Muscle of back (tissue), 11 donors: Measurements from ENCODE around the gene JAZF1. TPM values are rescaled to one million over a fixed set of nuclear protein-coding genes. Genes with fewer than 3 reads are reported as not detected.
"Not testable (repeated sequence)": the region's sequence is repeated elsewhere in the genome, so short reads cannot be mapped to it uniquely, and the experiment has no call there.

Experiments
- DNase-seq, 3 donors: peaks; one replicate each; pipeline versions ENCODE4 v3.0.0 to v3.0.0-alpha.2; 2013
- polyA plus RNA-seq, 10 donors: library from polyadenylated mRNA; unstranded; fragments of 120-200 nt; gene quantifications; one replicate each; pipeline ENCODE4 v1.2.1, GENCODE V29; 2013; ENCODE audit not compliant: insufficient read length in 10 of 10

Gene JAZF1
- polyA plus RNA-seq, 10 donors: 27.2 to 42.6 (median 29.7) TPM

GRCh38 chr7:27943241-27943640 lies 237.4 kb downstream of the JAZF1 start:
- DNase-seq: peak in 1 of 3 donors; percentile 64

- no peak for DNase-seq
These were observed 237.9 kb downstream of the JAZF1 start for GRCh38 chr7:27942711-27943110.

GRCh38 chr7:27941522-27941921 lies 239.1 kb downstream of the JAZF1 start:
- no peak for DNase-seq

GRCh38 chr7:27940341-27940740 lies 240.3 kb downstream of the JAZF1 start:
- DNase-seq: no peak

- DNase-seq: no peak
These were observed 240.7 kb downstream of the JAZF1 start for GRCh38 chr7:27939893-27940292.

- DNase-seq: no peak
These were observed 243.9 kb downstream of the JAZF1 start for GRCh38 chr7:27936768-27937102.

- DNase-seq: peak in 1 of 3 donors; percentile 48
These were observed 244.4 kb downstream of the JAZF1 start for GRCh38 chr7:27936047-27936767.

GRCh38 chr7:27933671-27934565 lies 246.7 kb downstream of the JAZF1 start:
- DNase-seq: peak in 1 of 3 donors; percentile 30

GRCh38 chr7:27930910-27931476 lies 249.6 kb downstream of the JAZF1 start:
- DNase-seq: no peak

GRCh38 chr7:27929127-27929526 lies 251.5 kb downstream of the JAZF1 start:
- no peak for DNase-seq

GRCh38 chr7:27928001-27928400 lies 252.6 kb downstream of the JAZF1 start:
- DNase-seq: no peak

- DNase-seq: no peak
These were observed 254.9 kb downstream of the JAZF1 start for GRCh38 chr7:27925573-27926201.

- DNase-seq: no peak
These were observed 257.0 kb downstream of the JAZF1 start for GRCh38 chr7:27923642-27923980.

- peak in 2 of 3 donors; percentile 33 to 68 for DNase-seq
These were observed 257.5 kb downstream of the JAZF1 start for GRCh38 chr7:27922907-27923641.

GRCh38 chr7:27922389-27922788 lies 258.2 kb downstream of the JAZF1 start:
- DNase-seq: not testable (repeated sequence)

- peak; percentile 76 to 87 (median 81) for DNase-seq
These were observed 259.3 kb downstream of the JAZF1 start for GRCh38 chr7:27921081-27921836.

- no peak for DNase-seq
These were observed 260.2 kb downstream of the JAZF1 start for GRCh38 chr7:27920281-27920946.

- DNase-seq: no peak
These were observed 262.1 kb downstream of the JAZF1 start for GRCh38 chr7:27918503-27918902.

- DNase-seq: peak in 1 of 3 donors; percentile 26
These were observed 262.8 kb downstream of the JAZF1 start for GRCh38 chr7:27917774-27918314.

GRCh38 chr7:27917119-27917518 lies 263.5 kb downstream of the JAZF1 start:
- DNase-seq: no peak
